Ishikawa (cell line): ENCODE results near the gene MAD1L1.

ENCODE experiments used
- CEBPB ChIP-seq: IDR thresholded peaks from 2 replicates; pipeline ENCODE4 v1.6.1; 2012
- CREB1 ChIP-seq: IDR thresholded peaks from 2 replicates; pipeline ENCODE4 v1.6.1; 2012; ENCODE audit warnings: low read depth
- EGR1 ChIP-seq: IDR thresholded peaks from 2 replicates; pipeline ENCODE4 v1.6.1; 2012
- EP300 ChIP-seq: IDR thresholded peaks from 2 replicates; pipeline ENCODE4 v1.6.1; 2012; ENCODE audit warnings: borderline replicate concordance
- FOXM1 ChIP-seq: IDR thresholded peaks from 2 replicates; pipeline ENCODE4 v1.6.1; 2012; ENCODE audit warnings: low read depth, borderline replicate concordance
- MAX ChIP-seq: IDR thresholded peaks from 2 replicates; pipeline ENCODE4 v1.6.1; 2012
- NFIC ChIP-seq: IDR thresholded peaks from 2 replicates; pipeline ENCODE4 v1.6.1; 2012
- RAD21 ChIP-seq: IDR thresholded peaks from 2 replicates; pipeline ENCODE4 v1.6.1; 2012; ENCODE audit warnings: low read depth
- TAF1 ChIP-seq: IDR thresholded peaks from 2 replicates; pipeline ENCODE4 v1.6.1; 2012; ENCODE audit warnings: low read depth, mild to moderate bottlenecking
- TCF12 ChIP-seq: IDR thresholded peaks from 2 replicates; pipeline ENCODE4 v1.6.1; 2012; ENCODE audit warnings: low read depth
- TEAD4 ChIP-seq: IDR thresholded peaks from 2 replicates; pipeline ENCODE4 v1.6.1; 2012
- YY1 ChIP-seq: IDR thresholded peaks from 2 replicates; pipeline ENCODE4 v1.6.1; 2012; ENCODE audit warnings: low read depth
- ZBTB7A ChIP-seq: IDR thresholded peaks from 2 replicates; pipeline ENCODE4 v1.6.1; 2012; ENCODE audit warnings: low read depth
- TF ChIP-seq, protein P1 (sequence below): IDR thresholded peaks from 2 replicates; pipeline ENCODE4 v1.6.1; 2012
- TF ChIP-seq, protein P2 (sequence below): IDR thresholded peaks from 2 replicates; pipeline ENCODE4 v1.6.1; 2012; ENCODE audit warnings: low read depth, mild to moderate bottlenecking

Gene MAD1L1

DNA sequence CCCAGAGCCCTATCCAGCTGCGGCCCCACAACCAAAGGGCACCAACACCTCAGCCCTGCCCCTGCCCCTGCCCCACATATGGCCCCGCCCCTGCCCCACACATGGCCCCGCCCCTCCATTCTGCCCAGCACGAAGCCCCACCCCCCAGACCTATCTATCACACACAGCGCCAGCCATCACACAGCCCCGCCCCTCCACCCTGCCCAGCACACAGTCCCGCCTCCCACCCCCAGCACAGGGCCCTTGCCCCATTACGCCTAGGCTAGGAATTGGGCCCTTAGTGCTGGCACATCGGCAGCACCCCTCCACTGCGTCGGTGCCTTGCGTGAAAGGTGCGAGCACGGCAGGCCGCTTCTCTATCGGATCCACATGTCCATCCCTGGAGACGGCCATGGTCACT is 126.8 kb downstream of the MAD1L1 start:
- TF ChIP-seq EGR1 (no peak), FOXM1 (no peak), EP300 (no peak), TCF12 (no peak), YY1 (no peak), CEBPB (no peak), TAF1 (no peak), CREB1 (no peak), RAD21 (no peak), NFIC (no peak), ZBTB7A (no peak), TEAD4 (no peak), MAX (no peak)
- TF ChIP-seq, protein P1, sequence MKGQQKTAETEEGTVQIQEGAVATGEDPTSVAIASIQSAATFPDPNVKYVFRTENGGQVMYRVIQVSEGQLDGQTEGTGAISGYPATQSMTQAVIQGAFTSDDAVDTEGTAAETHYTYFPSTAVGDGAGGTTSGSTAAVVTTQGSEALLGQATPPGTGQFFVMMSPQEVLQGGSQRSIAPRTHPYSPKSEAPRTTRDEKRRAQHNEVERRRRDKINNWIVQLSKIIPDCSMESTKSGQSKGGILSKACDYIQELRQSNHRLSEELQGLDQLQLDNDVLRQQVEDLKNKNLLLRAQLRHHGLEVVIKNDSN, result no peak
- TF ChIP-seq, protein P2, sequence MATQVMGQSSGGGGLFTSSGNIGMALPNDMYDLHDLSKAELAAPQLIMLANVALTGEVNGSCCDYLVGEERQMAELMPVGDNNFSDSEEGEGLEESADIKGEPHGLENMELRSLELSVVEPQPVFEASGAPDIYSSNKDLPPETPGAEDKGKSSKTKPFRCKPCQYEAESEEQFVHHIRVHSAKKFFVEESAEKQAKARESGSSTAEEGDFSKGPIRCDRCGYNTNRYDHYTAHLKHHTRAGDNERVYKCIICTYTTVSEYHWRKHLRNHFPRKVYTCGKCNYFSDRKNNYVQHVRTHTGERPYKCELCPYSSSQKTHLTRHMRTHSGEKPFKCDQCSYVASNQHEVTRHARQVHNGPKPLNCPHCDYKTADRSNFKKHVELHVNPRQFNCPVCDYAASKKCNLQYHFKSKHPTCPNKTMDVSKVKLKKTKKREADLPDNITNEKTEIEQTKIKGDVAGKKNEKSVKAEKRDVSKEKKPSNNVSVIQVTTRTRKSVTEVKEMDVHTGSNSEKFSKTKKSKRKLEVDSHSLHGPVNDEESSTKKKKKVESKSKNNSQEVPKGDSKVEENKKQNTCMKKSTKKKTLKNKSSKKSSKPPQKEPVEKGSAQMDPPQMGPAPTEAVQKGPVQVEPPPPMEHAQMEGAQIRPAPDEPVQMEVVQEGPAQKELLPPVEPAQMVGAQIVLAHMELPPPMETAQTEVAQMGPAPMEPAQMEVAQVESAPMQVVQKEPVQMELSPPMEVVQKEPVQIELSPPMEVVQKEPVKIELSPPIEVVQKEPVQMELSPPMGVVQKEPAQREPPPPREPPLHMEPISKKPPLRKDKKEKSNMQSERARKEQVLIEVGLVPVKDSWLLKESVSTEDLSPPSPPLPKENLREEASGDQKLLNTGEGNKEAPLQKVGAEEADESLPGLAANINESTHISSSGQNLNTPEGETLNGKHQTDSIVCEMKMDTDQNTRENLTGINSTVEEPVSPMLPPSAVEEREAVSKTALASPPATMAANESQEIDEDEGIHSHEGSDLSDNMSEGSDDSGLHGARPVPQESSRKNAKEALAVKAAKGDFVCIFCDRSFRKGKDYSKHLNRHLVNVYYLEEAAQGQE, result no peak

DNA sequence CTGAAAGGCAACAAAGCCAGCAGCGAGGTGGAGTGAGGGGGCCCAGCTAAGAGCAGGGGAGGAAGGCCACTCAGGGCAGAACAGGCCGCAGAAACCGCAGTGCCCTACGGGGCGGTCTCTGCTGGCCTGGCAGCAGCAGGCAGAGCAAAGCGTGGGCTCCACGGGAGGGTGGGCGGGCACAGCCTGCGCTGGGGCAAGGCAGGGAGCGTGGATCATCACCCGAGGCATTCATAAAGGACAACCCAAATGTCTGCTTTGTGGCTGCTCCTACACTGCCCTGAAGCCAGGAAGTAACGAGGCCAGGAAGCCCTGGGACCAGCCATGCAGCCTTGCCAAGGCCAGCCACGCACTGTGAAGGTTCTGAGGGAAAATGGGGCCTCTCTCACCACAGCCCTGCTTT is 127.5 kb downstream of the MAD1L1 start:
- TF ChIP-seq NFIC, result no peak
- TF ChIP-seq, protein P1, result no peak
- TF ChIP-seq TAF1, result no peak
- no peak for TF ChIP-seq FOXM1
- TF ChIP-seq RAD21, result no peak
- TF ChIP-seq TEAD4, result no peak
- TF ChIP-seq YY1, result no peak
- no peak for TF ChIP-seq ZBTB7A
- no peak for TF ChIP-seq CEBPB
- TF ChIP-seq MAX, result no peak
- TF ChIP-seq CREB1, result no peak
- no peak for TF ChIP-seq EP300

DNA sequence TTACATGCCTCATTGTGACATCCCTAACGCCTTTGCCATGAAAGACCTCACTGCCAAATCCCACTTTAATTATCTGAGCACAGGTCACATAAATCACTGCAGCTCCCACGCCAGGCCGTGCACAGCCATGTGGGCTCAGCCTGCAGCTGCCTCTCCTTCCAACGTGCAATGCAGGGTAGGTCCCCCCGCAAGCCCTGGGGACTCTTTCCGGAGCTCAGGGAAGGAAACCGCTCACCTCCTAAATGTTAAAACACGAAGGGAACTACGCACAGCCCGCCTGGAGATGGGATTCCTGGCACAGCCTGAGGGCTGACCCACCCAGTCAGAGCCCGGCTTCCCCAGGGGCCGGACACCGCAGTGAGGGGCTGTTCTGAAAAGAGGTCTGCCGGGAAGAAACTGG is 128.0 kb downstream of the MAD1L1 start:
- TF ChIP-seq TEAD4, result no peak
- TF ChIP-seq FOXM1, result no peak
- TF ChIP-seq CEBPB, result no peak
- no peak for TF ChIP-seq ZBTB7A
- no peak for TF ChIP-seq TCF12
- TF ChIP-seq EGR1, result no peak
- TF ChIP-seq TAF1, result no peak
- no peak for TF ChIP-seq EP300
- TF ChIP-seq, protein P2, result no peak
- no peak for TF ChIP-seq CREB1
- TF ChIP-seq NFIC, result no peak
- TF ChIP-seq MAX, result no peak
- no peak for TF ChIP-seq YY1
- TF ChIP-seq RAD21, result no peak
- TF ChIP-seq, protein P1, result no peak

GRCh38 chr7:2104107-2104710 is 128.5 kb downstream of the MAD1L1 start:
- TF ChIP-seq TEAD4, result no peak

GRCh38 chr7:2103071-2103898 is 129.5 kb downstream of the MAD1L1 start:
- TF ChIP-seq EP300 (no peak), RAD21 (no peak), CEBPB (no peak), YY1 (no peak), ZBTB7A (no peak)
- TF ChIP-seq, protein P1, result no peak
